ENCODE results near the gene SNX5. TPM values are rescaled to one million over a fixed set of nuclear protein-coding genes. Genes with fewer than 3 reads are reported as not detected.

Gene SNX5
- total RNA-seq, 2 experiments from 2014 or later, result 204 to 274 TPM

- no peaks in the 10 kb centered on the region for H3K9me2 ChIP-seq (ENCODE audit: insufficient read depth, low read length)
- no peak overlapping the region for H3K4me3 ChIP-seq (ENCODE audit: low read depth, low read length, poor library complexity, severe bottlenecking)
- POLR2A ChIA-PET, result no interaction called here
- no peaks in the 10 kb centered on the region for H3K36me3 ChIP-seq (ENCODE audit: insufficient read depth, low read length)
- no TSS peak for BruUV-seq (replicated peaks)
- H3K27ac ChIP-seq (ENCODE audit: low read depth, low read length, poor library complexity, severe bottlenecking), result no peak overlapping the region
- TF ChIP-seq EZH2phosphoT487 (IDR thresholded peaks at IDR 0.05; ENCODE audit: borderline replicate concordance, low read depth, low read length), result no peak
- TF ChIP-seq, protein P1, sequence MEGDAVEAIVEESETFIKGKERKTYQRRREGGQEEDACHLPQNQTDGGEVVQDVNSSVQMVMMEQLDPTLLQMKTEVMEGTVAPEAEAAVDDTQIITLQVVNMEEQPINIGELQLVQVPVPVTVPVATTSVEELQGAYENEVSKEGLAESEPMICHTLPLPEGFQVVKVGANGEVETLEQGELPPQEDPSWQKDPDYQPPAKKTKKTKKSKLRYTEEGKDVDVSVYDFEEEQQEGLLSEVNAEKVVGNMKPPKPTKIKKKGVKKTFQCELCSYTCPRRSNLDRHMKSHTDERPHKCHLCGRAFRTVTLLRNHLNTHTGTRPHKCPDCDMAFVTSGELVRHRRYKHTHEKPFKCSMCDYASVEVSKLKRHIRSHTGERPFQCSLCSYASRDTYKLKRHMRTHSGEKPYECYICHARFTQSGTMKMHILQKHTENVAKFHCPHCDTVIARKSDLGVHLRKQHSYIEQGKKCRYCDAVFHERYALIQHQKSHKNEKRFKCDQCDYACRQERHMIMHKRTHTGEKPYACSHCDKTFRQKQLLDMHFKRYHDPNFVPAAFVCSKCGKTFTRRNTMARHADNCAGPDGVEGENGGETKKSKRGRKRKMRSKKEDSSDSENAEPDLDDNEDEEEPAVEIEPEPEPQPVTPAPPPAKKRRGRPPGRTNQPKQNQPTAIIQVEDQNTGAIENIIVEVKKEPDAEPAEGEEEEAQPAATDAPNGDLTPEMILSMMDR (conservative IDR thresholded peaks at IDR 0.05; ENCODE audit: low read length), result no peak
- DNase-seq (ENCODE audit: low spot score), result no peak
- intact Hi-C loops (cut with micrococcal nuclease; ENCODE audit: unreplicated experiment), result no loop called here
- H4K20me1 ChIP-seq (ENCODE audit: insufficient read depth, low read length), result 0 out of 2 replicates have a peak, but pooled peaks cover 7% of the 10 kb centered on the region
- no peaks in the 10 kb centered on the region for H3K79me2 ChIP-seq (ENCODE audit: insufficient read depth, low read depth, low read length)
- no peaks in the 10 kb centered on the region for H3K4me1 ChIP-seq (ENCODE audit: insufficient read depth, low read length, poor library complexity, severe bottlenecking)
- no peaks in the 10 kb centered on the region for H3K9me3 ChIP-seq (ENCODE audit: low read length)
- CTCF ChIA-PET (ENCODE audit: unreplicated experiment), result no interaction called here
- H2AFZ ChIP-seq (ENCODE audit: low read length), result no peak overlapping the region
- no peak overlapping the region for H3K4me2 ChIP-seq (ENCODE audit: low read length)
Observed at GRCh38 chr20:17928211-17928611, 40.4 kb downstream of the SNX5 start.

DNA sequence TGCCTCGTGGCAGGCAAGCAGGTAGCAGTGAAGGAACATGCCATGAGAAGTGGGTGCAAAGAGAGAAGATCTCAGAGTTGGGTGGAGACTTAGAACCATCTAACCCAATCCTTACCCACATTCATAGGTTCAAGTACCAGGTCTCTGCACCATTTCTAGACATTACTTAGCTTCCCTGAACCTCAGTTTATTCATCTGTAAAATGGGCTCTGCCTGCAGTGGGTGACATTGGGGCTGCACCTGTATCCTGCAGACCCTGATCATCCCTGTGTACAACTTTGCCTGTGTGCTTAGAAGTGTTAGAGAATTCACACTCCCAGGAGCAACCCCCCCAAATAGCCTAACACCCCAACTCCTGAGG, 42.7 kb downstream of the SNX5 start:
- Histone ChIP-seq H3K36me3 (ENCODE audit: insufficient read depth, low read length) (no peaks in the 10 kb centered on the region), H3K79me2 (ENCODE audit: insufficient read depth, low read depth, low read length) (no peaks in the 10 kb centered on the region), H3K9me3 (ENCODE audit: low read length) (no peaks in the 10 kb centered on the region), H2AFZ (ENCODE audit: low read length) (no peak overlapping the region), H3K4me2 (ENCODE audit: low read length) (no peak overlapping the region), H3K27ac (ENCODE audit: low read depth, low read length, poor library complexity, severe bottlenecking) (no peak overlapping the region), H3K4me1 (ENCODE audit: insufficient read depth, low read length, poor library complexity, severe bottlenecking) (no peaks in the 10 kb centered on the region), H4K20me1 (ENCODE audit: insufficient read depth, low read length) (0 out of 2 replicates have a peak, but pooled peaks cover 7% of the 10 kb centered on the region), H3K4me3 (ENCODE audit: low read depth, low read length, poor library complexity, severe bottlenecking) (no peak overlapping the region), H3K9me2 (ENCODE audit: insufficient read depth, low read length) (no peaks in the 10 kb centered on the region)
- CTCF ChIA-PET (ENCODE audit: unreplicated experiment), result interaction anchor here (0.8 kb wide), 1 partner anchor 12 kb away, joined by 3 read pairs; no protein-coding TSS in a partner anchor
- no peak for DNase-seq (ENCODE audit: low spot score)
- POLR2A ChIA-PET, result interaction anchor here (0.6 kb wide), 1 partner anchor 324 kb away, joined by 4 read pairs; no protein-coding TSS in a partner anchor
- TF ChIP-seq, protein P1 (conservative IDR thresholded peaks at IDR 0.05; ENCODE audit: low read length), result no peak
- no peak for TF ChIP-seq EZH2phosphoT487 (IDR thresholded peaks at IDR 0.05; ENCODE audit: borderline replicate concordance, low read depth, low read length)
- intact Hi-C loops (cut with micrococcal nuclease; ENCODE audit: unreplicated experiment), result no loop called here
- no TSS peak for BruUV-seq (replicated peaks)

DNA sequence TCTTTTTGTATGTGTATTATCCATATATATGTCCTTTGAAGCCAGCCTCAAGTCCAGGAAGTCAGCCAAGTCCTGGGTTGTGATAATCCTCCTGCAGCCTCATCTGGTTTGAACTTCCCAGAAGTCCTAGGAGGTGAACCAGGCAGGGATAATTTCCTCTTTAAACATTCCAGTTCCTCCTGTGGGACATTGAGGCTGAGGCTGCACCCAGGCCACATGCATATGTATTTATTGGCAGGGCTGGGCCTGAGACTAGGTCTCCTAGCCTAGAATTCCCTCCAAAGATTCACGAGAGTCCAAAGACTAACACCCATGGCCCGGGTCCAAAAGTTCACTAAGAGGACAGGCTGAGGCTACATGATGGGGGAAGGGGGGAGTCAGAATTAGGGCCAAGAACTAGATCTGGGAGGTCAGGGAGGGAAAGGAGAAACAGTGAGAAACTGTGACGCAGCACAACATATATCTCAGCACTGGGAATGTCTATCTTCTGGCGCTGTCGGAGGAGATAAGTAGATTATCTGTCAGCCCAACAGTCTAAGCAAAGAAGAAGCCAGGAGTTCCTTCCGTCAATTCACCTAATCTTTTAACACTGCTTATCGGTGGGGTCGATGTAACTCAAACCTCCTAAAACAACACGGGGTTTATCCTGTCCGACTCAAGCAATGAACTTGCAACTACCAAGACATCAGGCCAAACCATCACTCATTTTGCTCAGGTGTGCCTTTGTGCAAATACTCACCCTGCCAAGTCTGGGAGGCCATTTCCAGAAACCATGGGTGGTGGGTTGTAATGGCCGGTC, 43.3 kb downstream of the SNX5 start:
- H3K79me2 ChIP-seq (ENCODE audit: insufficient read depth, low read depth, low read length), result no peaks in the 10 kb centered on the region
- H3K36me3 ChIP-seq (ENCODE audit: insufficient read depth, low read length), result no peaks in the 10 kb centered on the region
- intact Hi-C loops (cut with micrococcal nuclease; ENCODE audit: unreplicated experiment), result no loop called here
- H4K20me1 ChIP-seq (ENCODE audit: insufficient read depth, low read length), result 0 out of 2 replicates have a peak, but pooled peaks cover 7% of the 10 kb centered on the region
- DNase-seq (ENCODE audit: low spot score), result no peak
- ChIA-PET CTCF (ENCODE audit: unreplicated experiment) (no interaction called here), POLR2A (no interaction called here)
- no peak overlapping the region for H3K4me3 ChIP-seq (ENCODE audit: low read depth, low read length, poor library complexity, severe bottlenecking)
- TF ChIP-seq EZH2phosphoT487 (IDR thresholded peaks at IDR 0.05; ENCODE audit: borderline replicate concordance, low read depth, low read length), result no peak
- TF ChIP-seq, protein P1 (conservative IDR thresholded peaks at IDR 0.05; ENCODE audit: low read length), result no peak
- no peaks in the 10 kb centered on the region for H3K9me2 ChIP-seq (ENCODE audit: insufficient read depth, low read length)
- H3K9me3 ChIP-seq (ENCODE audit: low read length), result no peaks in the 10 kb centered on the region
- no peak overlapping the region for H3K4me2 ChIP-seq (ENCODE audit: low read length)
- no peaks in the 10 kb centered on the region for H3K4me1 ChIP-seq (ENCODE audit: insufficient read depth, low read length, poor library complexity, severe bottlenecking)
- no peak overlapping the region for H3K27ac ChIP-seq (ENCODE audit: low read depth, low read length, poor library complexity, severe bottlenecking)
- no TSS peak for BruUV-seq (replicated peaks)
- no peak overlapping the region for H2AFZ ChIP-seq (ENCODE audit: low read length)

Data from OCI-LY7 (cell line).